ENCODE results near the gene NLGN1. TPM values are rescaled to one million over a fixed set of nuclear protein-coding genes. Genes with fewer than 3 reads are reported as not detected.

NLGN1 gene
- total and polyA plus RNA-seq, 9 of the 15 experiments (the other 6 are each of a cell fraction or from before 2014, with no cell fraction given) = under 0.01 to 0.01 TPM; not detected in 7

- POLR2A ChIA-PET = no interaction called here
- CTCF ChIA-PET (ENCODE audit: low intra/inter-chr PET ratio) = no interaction called here
- Histone ChIP-seq H3K4me1 (replicated peaks in 1 of 2; ENCODE audit: control insufficient read depth in 2 of 2, insufficient read depth in 2 of 2, low read length in 2 of 2) (no peaks in the 10 kb centered on the region), H4K20me1 (replicated peaks; ENCODE audit: control insufficient read depth, insufficient read depth, low read length) (no peaks in the 10 kb centered on the region), H3K36me3 (ENCODE audit: control insufficient read depth, insufficient read depth, low read length) (no peaks in the 10 kb centered on the region), H2AFZ (ENCODE audit: low read depth, low read length) (no peak overlapping the region), H3K9ac (ENCODE audit: insufficient read depth in 1 of 2, low read depth in 2 of 2, low read length in 2 of 2) (no peak overlapping the region), H3K27ac (ENCODE audit: extremely low read depth, low read depth, low read length) (no peak overlapping the region), H3K27me3 (ENCODE audit: control insufficient read depth in 2 of 2, insufficient read depth in 2 of 2, low read length in 2 of 2) (no peaks in the 10 kb centered on the region), H3K79me2 (ENCODE audit: control insufficient read depth, insufficient read depth, low read length) (no peaks in the 10 kb centered on the region), H3K4me2 (ENCODE audit: insufficient read depth, low read length) (no peak overlapping the region), H3K9me3 (replicated peaks; ENCODE audit: control insufficient read depth, insufficient read depth, low read depth, low read length) (no peaks in the 10 kb centered on the region; the same call in 1 of the 2 replicates), H3K9me1 (ENCODE audit: control insufficient read depth, insufficient read depth, low read length) (no peaks in the 10 kb centered on the region), H3K4me3 (no peak overlapping the region)
- intact Hi-C loops (cut with micrococcal nuclease) = no loop called here
- no peak for TF ChIP-seq HNRNPH1 (optimal IDR thresholded peaks at IDR 0.05; ENCODE audit: low read depth, low read length)
- FAIRE-seq (no peak), ATAC-seq (no peak), DNase-seq (ENCODE audit: extremely low read depth in 1 of 4, low spot score in 3 of 4) (no peak)
- in situ Hi-C loops (cut with MboI) = no loop called here
- BruUV-seq (replicated peaks) = no TSS peak
- 3% methylated on average over 3 of the region's 3 CpGs for WGBS (ENCODE audit: insufficient coverage, low coverage, missing lambda C conversion rate)
Measured at GRCh38 chr3:173747427-173747826, 349.9 kb downstream of the NLGN1 start.

- POLR2A ChIA-PET = no interaction called here
- no TSS peak for BruUV-seq (replicated peaks)
- in situ Hi-C loops (cut with MboI) (no loop called here), intact Hi-C loops (cut with micrococcal nuclease) (no loop called here)
- no peaks in the 10 kb centered on the region for H3K4me1 ChIP-seq (replicated peaks in 1 of 2; ENCODE audit: control insufficient read depth in 2 of 2, insufficient read depth in 2 of 2, low read length in 2 of 2)
- ATAC-seq (no peak), DNase-seq (ENCODE audit: extremely low read depth in 1 of 4, low spot score in 3 of 4) (no peak), FAIRE-seq (no peak)
- no peaks in the 10 kb centered on the region for H3K36me3 ChIP-seq (ENCODE audit: control insufficient read depth, insufficient read depth, low read length)
- no peak overlapping the region for H3K4me2 ChIP-seq (ENCODE audit: insufficient read depth, low read length)
- H3K9me3 ChIP-seq (replicated peaks; ENCODE audit: control insufficient read depth, insufficient read depth, low read depth, low read length) = no peaks in the 10 kb centered on the region; the same call in 1 of the 2 replicates
- H3K9ac ChIP-seq (ENCODE audit: insufficient read depth in 1 of 2, low read depth in 2 of 2, low read length in 2 of 2) = no peak overlapping the region
- no peaks in the 10 kb centered on the region for H4K20me1 ChIP-seq (replicated peaks; ENCODE audit: control insufficient read depth, insufficient read depth, low read length)
- no peak for TF ChIP-seq WHSC1 (IDR thresholded peaks at IDR 0.05; ENCODE audit: low read length)
- no peak for TF ChIP-seq ZNF592 (IDR thresholded peaks at IDR 0.05)
- peak in 1 of 2 experiments; percentile 39; a peak in 1 of 4 replicates for TF ChIP-seq FOXA3 (CRISPR knock-in tag; conservative IDR thresholded peaks at IDR 0.05 in 1 of 2, IDR thresholded peaks at IDR 0.05 in 1 of 2)
- H2AFZ ChIP-seq (ENCODE audit: low read depth, low read length) = no peak overlapping the region
- no peaks in the 10 kb centered on the region for H3K79me2 ChIP-seq (ENCODE audit: control insufficient read depth, insufficient read depth, low read length)
- CTCF ChIA-PET (ENCODE audit: low intra/inter-chr PET ratio) = no interaction called here
- no peaks in the 10 kb centered on the region for H3K9me1 ChIP-seq (ENCODE audit: control insufficient read depth, insufficient read depth, low read length)
- H3K27ac ChIP-seq (ENCODE audit: extremely low read depth, low read depth, low read length) = no peak overlapping the region
- 0% methylated on average over 1 of the region's 1 CpG for WGBS (ENCODE audit: insufficient coverage, low coverage, missing lambda C conversion rate)
- H3K27me3 ChIP-seq (ENCODE audit: control insufficient read depth in 2 of 2, insufficient read depth in 2 of 2, low read length in 2 of 2) = no peaks in the 10 kb centered on the region
- no peak overlapping the region for H3K4me3 ChIP-seq
Measured at GRCh38 chr3:173748105-173748504, 350.6 kb downstream of the NLGN1 start.
